Smooth muscle cell (in vitro differentiated cells): ENCODE measurements around the gene ESR1. TPM values are rescaled to one million over a fixed set of nuclear protein-coding genes. Genes with fewer than 3 reads are reported as not detected.

ENCODE experiments used
- DNase-seq: peaks from one replicate; lab custom pipeline; 2025; ENCODE audit not compliant: unreplicated experiment; lab: John Stamatoyannopoulos, UW
- H2AFZ ChIP-seq: fragments of 200-600 bp; sonication (generic); 2 replicates; pipeline ENCODE4 v1.6.0; 2016; ENCODE audit warnings: antibody characterized with exemption, low read depth, mild to moderate bottlenecking
- H3F3A ChIP-seq: fragments of 200-600 bp; sonication (generic); 2 replicates; pipeline ENCODE4 v1.6.0; 2017; ENCODE audit warnings: antibody characterized with exemption, low read depth
- H3K27ac ChIP-seq: fragments of 200-600 bp; sonication (generic); 2 replicates; pipeline ENCODE4 v1.5.1; 2016; ENCODE audit warnings: low read depth, mild to moderate bottlenecking
- H3K27me3 ChIP-seq: fragments of 200-600 bp; sonication (generic); 2 replicates; pipeline ENCODE4 v1.6.1; 2016; ENCODE audit warnings: low read depth, mild to moderate bottlenecking
- H3K36me3 ChIP-seq: fragments of 200-600 bp; sonication (generic); 2 replicates; pipeline ENCODE4 v1.5.1; 2016; ENCODE audit warnings: low read depth
- H3K4me1 ChIP-seq: fragments of 200-600 bp; sonication (generic); 2 replicates; pipeline ENCODE4 v1.5.1; 2016; ENCODE audit warnings: low read depth
- H3K4me2 ChIP-seq: fragments of 200-600 bp; sonication (generic); 2 replicates; pipeline ENCODE4 v1.6.0; 2016; ENCODE audit warnings: mild to moderate bottlenecking
- H3K4me3 ChIP-seq: fragments of 200-600 bp; sonication (generic); 2 replicates; pipeline ENCODE4 v1.5.1; 2016; ENCODE audit warnings: mild to moderate bottlenecking
- H3K79me2 ChIP-seq: fragments of 200-600 bp; sonication (generic); 2 replicates; pipeline ENCODE4 v1.6.0; 2016; ENCODE audit warnings: low read depth, mild to moderate bottlenecking
- H3K9ac ChIP-seq: fragments of 200-600 bp; sonication (generic); 2 replicates; pipeline ENCODE4 v1.6.0; 2016; ENCODE audit warnings: low read depth
- H3K9me3 ChIP-seq: fragments of 200-600 bp; sonication (generic); replicated peaks from 2 replicates; pipeline ENCODE4 v1.5.1; 2016; ENCODE audit warnings: low read depth
- H4K20me1 ChIP-seq: fragments of 200-600 bp; sonication (generic); 2 replicates; pipeline ENCODE4 v1.6.0; 2016; ENCODE audit warnings: low read depth
- WGBS: methylation state at CpG from one replicate; pipeline ENCODE4 v1.1.7; 2016; ENCODE audit warnings: low lambda C conversion rate; 5-methylcytosine and 5-hydroxymethylcytosine counted together
- polyA plus RNA-seq: library from polyadenylated mRNA; unstranded; fragments of >200 nt; fragmentation: Nextera tagmentation; extraction: Ambion mirVana; gene quantifications from 2 replicates; pipeline ENCODE4 v1.2.1, GENCODE V29; 2016
- total RNA-seq: library from RNA; depleted of rRNA; stranded (reverse); fragments of >200 nt; gene quantifications from 2 replicates; pipeline ENCODE4 v1.2.3, GENCODE V29; 2014
- TF ChIP-seq, protein P1 (sequence below): fragments of 200-600 bp; sonication (generic); IDR thresholded peaks from 2 replicates; pipeline ENCODE4 v1.5.1; 2017; ENCODE audit warnings: borderline replicate concordance, mild to moderate bottlenecking, antibody characterized with exemption; ENCODE audit not compliant: insufficient read depth, poor library complexity, severe bottlenecking

The ESR1 gene
- total and polyA plus RNA-seq, 2 experiments from 2014 or later: 0.16 TPM; not detected in 1

GRCh38 chr6:151832710-151833109 lies 25.2 kb downstream of the ESR1 start:
- Histone ChIP-seq H2AFZ (no peak overlapping the region), H3K4me2 (no peak overlapping the region), H3K36me3 (no peaks in the 10 kb centered on the region), H3K27ac (no peak overlapping the region), H3K9me3 (no peaks in the 10 kb centered on the region), H3K79me2 (no peaks in the 10 kb centered on the region), H3F3A (no peaks in the 10 kb centered on the region), H4K20me1 (no peaks in the 10 kb centered on the region), H3K27me3 (peaks cover 21% of the 10 kb centered on the region), H3K9ac (no peak overlapping the region), H3K4me1 (no peaks in the 10 kb centered on the region), H3K4me3 (no peak overlapping the region)
- 74% methylated on average over 3 of the region's 3 CpGs for WGBS
- no peak for DNase-seq
- TF ChIP-seq, protein P1, sequence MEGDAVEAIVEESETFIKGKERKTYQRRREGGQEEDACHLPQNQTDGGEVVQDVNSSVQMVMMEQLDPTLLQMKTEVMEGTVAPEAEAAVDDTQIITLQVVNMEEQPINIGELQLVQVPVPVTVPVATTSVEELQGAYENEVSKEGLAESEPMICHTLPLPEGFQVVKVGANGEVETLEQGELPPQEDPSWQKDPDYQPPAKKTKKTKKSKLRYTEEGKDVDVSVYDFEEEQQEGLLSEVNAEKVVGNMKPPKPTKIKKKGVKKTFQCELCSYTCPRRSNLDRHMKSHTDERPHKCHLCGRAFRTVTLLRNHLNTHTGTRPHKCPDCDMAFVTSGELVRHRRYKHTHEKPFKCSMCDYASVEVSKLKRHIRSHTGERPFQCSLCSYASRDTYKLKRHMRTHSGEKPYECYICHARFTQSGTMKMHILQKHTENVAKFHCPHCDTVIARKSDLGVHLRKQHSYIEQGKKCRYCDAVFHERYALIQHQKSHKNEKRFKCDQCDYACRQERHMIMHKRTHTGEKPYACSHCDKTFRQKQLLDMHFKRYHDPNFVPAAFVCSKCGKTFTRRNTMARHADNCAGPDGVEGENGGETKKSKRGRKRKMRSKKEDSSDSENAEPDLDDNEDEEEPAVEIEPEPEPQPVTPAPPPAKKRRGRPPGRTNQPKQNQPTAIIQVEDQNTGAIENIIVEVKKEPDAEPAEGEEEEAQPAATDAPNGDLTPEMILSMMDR: no peak

DNA sequence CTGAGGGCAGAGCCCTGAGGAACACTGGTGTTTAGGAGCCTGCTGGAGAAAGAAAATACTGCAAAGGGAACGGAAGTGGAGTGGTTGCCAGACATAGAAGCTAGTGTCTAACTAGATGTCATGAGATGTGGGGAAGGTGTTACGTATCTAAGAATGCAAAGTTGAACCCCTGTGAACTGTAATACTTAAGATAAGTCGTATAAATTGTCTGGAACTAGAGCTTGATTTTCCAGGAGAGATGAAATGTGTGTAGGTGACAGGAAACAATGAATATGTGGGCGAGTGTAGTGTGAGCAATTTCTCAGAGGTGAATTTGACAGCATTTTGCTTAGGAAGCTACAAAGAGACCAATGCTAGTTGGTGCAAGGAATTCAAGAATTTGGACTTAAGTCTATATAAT lies 27.9 kb downstream of the ESR1 start:
- Histone ChIP-seq H3K27me3 (peaks cover 9% of the 10 kb centered on the region), H3K36me3 (no peaks in the 10 kb centered on the region), H3K4me3 (no peak overlapping the region), H3K27ac (no peak overlapping the region), H2AFZ (no peak overlapping the region), H4K20me1 (no peaks in the 10 kb centered on the region), H3F3A (no peaks in the 10 kb centered on the region), H3K4me1 (no peaks in the 10 kb centered on the region), H3K4me2 (no peak overlapping the region), H3K9ac (no peak overlapping the region), H3K9me3 (no peaks in the 10 kb centered on the region), H3K79me2 (no peaks in the 10 kb centered on the region)
- WGBS: 53% methylated on average over 4 of the region's 4 CpGs
- TF ChIP-seq, protein P1: no peak
- no peak for DNase-seq

GRCh38 chr6:151837223-151837622 lies 29.7 kb downstream of the ESR1 start:
- Histone ChIP-seq H3K79me2 (no peaks in the 10 kb centered on the region), H3K4me2 (no peak overlapping the region), H3F3A (no peaks in the 10 kb centered on the region), H3K36me3 (no peaks in the 10 kb centered on the region), H3K27me3 (peaks cover 9% of the 10 kb centered on the region), H3K27ac (no peak overlapping the region), H3K4me3 (no peak overlapping the region), H2AFZ (no peak overlapping the region), H3K9ac (no peak overlapping the region), H3K9me3 (no peaks in the 10 kb centered on the region), H4K20me1 (no peaks in the 10 kb centered on the region), H3K4me1 (no peaks in the 10 kb centered on the region)
- TF ChIP-seq, protein P1: no peak
- WGBS: 83% methylated on average over 5 of the region's 5 CpGs
- DNase-seq: no peak

DNA sequence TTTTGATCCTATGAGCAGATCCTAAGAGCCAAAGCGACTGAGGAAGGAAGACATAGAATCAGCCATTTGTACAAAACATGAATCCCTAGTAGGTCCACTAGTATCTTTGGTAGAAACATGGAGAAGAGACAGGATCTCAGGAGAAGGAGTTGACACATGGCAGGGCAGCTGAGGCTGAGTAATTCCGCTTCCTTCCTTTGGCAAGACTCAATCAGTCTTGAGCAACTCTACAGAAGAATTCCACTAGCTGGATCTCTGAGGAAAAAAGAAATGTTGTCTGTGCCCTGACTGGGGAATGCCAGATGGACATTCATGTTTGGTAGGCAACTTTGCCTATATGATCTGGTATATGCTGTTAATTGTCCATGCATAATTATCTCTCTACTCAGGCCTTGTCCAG lies 35.3 kb downstream of the ESR1 start:
- no peak overlapping the region for H3K27ac ChIP-seq
- TF ChIP-seq, protein P1: no peak
- no peaks in the 10 kb centered on the region for H4K20me1 ChIP-seq
- H3K9me3 ChIP-seq: no peaks in the 10 kb centered on the region
- no peak overlapping the region for H3K4me2 ChIP-seq
- H2AFZ ChIP-seq: no peak overlapping the region
- no peaks in the 10 kb centered on the region for H3K27me3 ChIP-seq
- H3K4me1 ChIP-seq: no peaks in the 10 kb centered on the region
- no peak overlapping the region for H3K4me3 ChIP-seq
- H3F3A ChIP-seq: no peaks in the 10 kb centered on the region
- no peaks in the 10 kb centered on the region for H3K36me3 ChIP-seq
- no peak overlapping the region for H3K9ac ChIP-seq
- no peaks in the 10 kb centered on the region for H3K79me2 ChIP-seq
- DNase-seq: no peak
- 90% methylated on average over 2 of the region's 2 CpGs for WGBS
